Smooth muscle cell (in vitro differentiated cells): ENCODE measurements around the gene CDR2L. TPM values are rescaled to one million over a fixed set of nuclear protein-coding genes. Genes with fewer than 3 reads are reported as not detected.

ENCODE experiments used
- DNase-seq: peaks from one replicate; lab custom pipeline; 2025; ENCODE audit not compliant: unreplicated experiment; lab: John Stamatoyannopoulos, UW
- H2AFZ ChIP-seq: fragments of 200-600 bp; sonication (generic); 2 replicates; pipeline ENCODE4 v1.6.0; 2016; ENCODE audit warnings: antibody characterized with exemption, low read depth, mild to moderate bottlenecking
- H3F3A ChIP-seq: fragments of 200-600 bp; sonication (generic); 2 replicates; pipeline ENCODE4 v1.6.0; 2017; ENCODE audit warnings: antibody characterized with exemption, low read depth
- H3K27ac ChIP-seq: fragments of 200-600 bp; sonication (generic); 2 replicates; pipeline ENCODE4 v1.5.1; 2016; ENCODE audit warnings: low read depth, mild to moderate bottlenecking
- H3K27me3 ChIP-seq: fragments of 200-600 bp; sonication (generic); 2 replicates; pipeline ENCODE4 v1.6.1; 2016; ENCODE audit warnings: low read depth, mild to moderate bottlenecking
- H3K36me3 ChIP-seq: fragments of 200-600 bp; sonication (generic); 2 replicates; pipeline ENCODE4 v1.5.1; 2016; ENCODE audit warnings: low read depth
- H3K4me1 ChIP-seq: fragments of 200-600 bp; sonication (generic); 2 replicates; pipeline ENCODE4 v1.5.1; 2016; ENCODE audit warnings: low read depth
- H3K4me2 ChIP-seq: fragments of 200-600 bp; sonication (generic); 2 replicates; pipeline ENCODE4 v1.6.0; 2016; ENCODE audit warnings: mild to moderate bottlenecking
- H3K4me3 ChIP-seq: fragments of 200-600 bp; sonication (generic); 2 replicates; pipeline ENCODE4 v1.5.1; 2016; ENCODE audit warnings: mild to moderate bottlenecking
- H3K79me2 ChIP-seq: fragments of 200-600 bp; sonication (generic); 2 replicates; pipeline ENCODE4 v1.6.0; 2016; ENCODE audit warnings: low read depth, mild to moderate bottlenecking
- H3K9ac ChIP-seq: fragments of 200-600 bp; sonication (generic); 2 replicates; pipeline ENCODE4 v1.6.0; 2016; ENCODE audit warnings: low read depth
- H3K9me3 ChIP-seq: fragments of 200-600 bp; sonication (generic); replicated peaks from 2 replicates; pipeline ENCODE4 v1.5.1; 2016; ENCODE audit warnings: low read depth
- H4K20me1 ChIP-seq: fragments of 200-600 bp; sonication (generic); 2 replicates; pipeline ENCODE4 v1.6.0; 2016; ENCODE audit warnings: low read depth
- CTCF ChIP-seq: fragments of 200-600 bp; sonication (generic); IDR thresholded peaks from 2 replicates; pipeline ENCODE4 v1.5.1; 2017; ENCODE audit warnings: borderline replicate concordance, mild to moderate bottlenecking, antibody characterized with exemption; ENCODE audit not compliant: insufficient read depth, poor library complexity, severe bottlenecking
- WGBS: methylation state at CpG from one replicate; pipeline ENCODE4 v1.1.7; 2016; ENCODE audit warnings: low lambda C conversion rate; 5-methylcytosine and 5-hydroxymethylcytosine counted together
- polyA plus RNA-seq: library from polyadenylated mRNA; unstranded; fragments of >200 nt; fragmentation: Nextera tagmentation; extraction: Ambion mirVana; gene quantifications from 2 replicates; pipeline ENCODE4 v1.2.1, GENCODE V29; 2016
- total RNA-seq: library from RNA; depleted of rRNA; stranded (reverse); fragments of >200 nt; gene quantifications from 2 replicates; pipeline ENCODE4 v1.2.3, GENCODE V29; 2014

The CDR2L gene
- total and polyA plus RNA-seq, 2 experiments from 2014 or later = 37.8 to 40.7 TPM

GRCh38 chr17:75006653-75007052 lies 19.2 kb downstream of the CDR2L start:
- WGBS = 98% methylated on average over 5 of the region's 5 CpGs
- no peaks in the 10 kb centered on the region for H3K9me3 ChIP-seq
- H3K79me2 ChIP-seq = no peaks in the 10 kb centered on the region

GRCh38 chr17:75008373-75008772 lies 20.9 kb downstream of the CDR2L start:
- H3K4me3 ChIP-seq = no peak overlapping the region
- no peak for DNase-seq
- H3K27ac ChIP-seq = no peak overlapping the region
- H3K4me2 ChIP-seq = no peak overlapping the region
- peaks cover 11% of the 10 kb centered on the region for H3K4me1 ChIP-seq
- no peaks in the 10 kb centered on the region for H3K79me2 ChIP-seq
- no peaks in the 10 kb centered on the region for H4K20me1 ChIP-seq
- WGBS = 94% methylated on average over 6 of the region's 6 CpGs
- H3K36me3 ChIP-seq = no peaks in the 10 kb centered on the region
- H3K9me3 ChIP-seq = no peaks in the 10 kb centered on the region
- no peak overlapping the region for H3K9ac ChIP-seq
- H2AFZ ChIP-seq = no peak overlapping the region
- no peak for TF ChIP-seq CTCF
- no peaks in the 10 kb centered on the region for H3K27me3 ChIP-seq
- peaks cover 24% of the 10 kb centered on the region for H3F3A ChIP-seq

More at GRCh38 chr17:75006653-75007052, 19.2 kb downstream of the CDR2L start:
- Histone ChIP-seq H3K4me3 (no peak overlapping the region), H3K27me3 (no peaks in the 10 kb centered on the region), H4K20me1 (peaks cover 5% of the 10 kb centered on the region), H3K36me3 (no peaks in the 10 kb centered on the region), H2AFZ (no peak overlapping the region), H3F3A (peaks cover 18% of the 10 kb centered on the region), H3K27ac (no peak overlapping the region), H3K4me1 (peaks cover 4% of the 10 kb centered on the region), H3K9ac (no peak overlapping the region), H3K4me2 (no peak overlapping the region)
- no peak for TF ChIP-seq CTCF
- no peak for DNase-seq

- H3K4me2 ChIP-seq = no peak overlapping the region
- peaks cover 24% of the 10 kb centered on the region for H3F3A ChIP-seq
- WGBS = 71% methylated on average over 2 of the region's 2 CpGs
- H3K27me3 ChIP-seq = no peaks in the 10 kb centered on the region
- H3K4me3 ChIP-seq = no peak overlapping the region
- H3K27ac ChIP-seq = no peak overlapping the region
- DNase-seq = no peak
- H3K36me3 ChIP-seq = no peaks in the 10 kb centered on the region
- no peak overlapping the region for H3K9ac ChIP-seq
- peaks cover 6% of the 10 kb centered on the region for H3K79me2 ChIP-seq
- peaks cover 16% of the 10 kb centered on the region for H3K4me1 ChIP-seq
- no peak overlapping the region for H2AFZ ChIP-seq
- no peaks in the 10 kb centered on the region for H4K20me1 ChIP-seq
- TF ChIP-seq CTCF = no peak
- H3K9me3 ChIP-seq = no peaks in the 10 kb centered on the region
These were observed 21.8 kb downstream of the CDR2L start for GRCh38 chr17:75009139-75009724.
